OCI-LY1 (cell line): ENCODE measurements around the gene STX2.

Experiments
- CTCF ChIP-seq: fragments of 200-600 bp; sonication (generic), shearing (Covaris generic); IDR thresholded peaks from 2 replicates; pipeline ENCODE4 v1.5.1; 2017; ENCODE audit warnings: mild to moderate bottlenecking, antibody characterized with exemption, low read length, moderate library complexity, mixed read lengths
- EZH2 ChIP-seq: fragments of 200-600 bp; sonication (generic), shearing (Covaris generic); IDR thresholded peaks from 2 replicates; pipeline ENCODE4 v1.8.0; 2017; ENCODE audit warnings: borderline replicate concordance, mixed run types, mild to moderate bottlenecking, antibody characterized with exemption, low read length, moderate library complexity, mixed read lengths

DNA sequence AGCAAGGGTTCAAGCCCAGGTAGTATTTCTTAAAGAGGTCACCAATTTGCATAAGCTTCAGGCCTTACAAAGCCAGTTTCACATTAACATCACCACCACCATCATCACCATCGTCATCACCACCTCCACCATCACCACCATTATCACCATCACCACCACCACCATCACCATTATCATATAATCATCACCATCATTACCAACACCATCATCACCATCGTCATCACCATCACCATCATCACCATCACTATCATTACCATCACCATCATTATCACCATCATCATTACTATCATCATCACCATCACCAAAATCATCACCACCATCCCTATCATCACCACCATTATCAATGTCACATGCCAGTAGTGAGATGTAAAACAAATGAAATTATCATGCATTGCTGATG lies 72.6 kb downstream of the STX2 start:
- TF ChIP-seq EZH2 (no peak), CTCF (no peak)
